ENCODE measurements around the gene TMOD3.

The TMOD3 gene

GRCh38 chr15:51855612-51856011, 26.2 kb downstream of the TMOD3 start:
- H3K27ac ChIP-seq, result no peak overlapping the region
- TF ChIP-seq CTCF (conservative IDR thresholded peaks at IDR 0.05), result no peak

DNA sequence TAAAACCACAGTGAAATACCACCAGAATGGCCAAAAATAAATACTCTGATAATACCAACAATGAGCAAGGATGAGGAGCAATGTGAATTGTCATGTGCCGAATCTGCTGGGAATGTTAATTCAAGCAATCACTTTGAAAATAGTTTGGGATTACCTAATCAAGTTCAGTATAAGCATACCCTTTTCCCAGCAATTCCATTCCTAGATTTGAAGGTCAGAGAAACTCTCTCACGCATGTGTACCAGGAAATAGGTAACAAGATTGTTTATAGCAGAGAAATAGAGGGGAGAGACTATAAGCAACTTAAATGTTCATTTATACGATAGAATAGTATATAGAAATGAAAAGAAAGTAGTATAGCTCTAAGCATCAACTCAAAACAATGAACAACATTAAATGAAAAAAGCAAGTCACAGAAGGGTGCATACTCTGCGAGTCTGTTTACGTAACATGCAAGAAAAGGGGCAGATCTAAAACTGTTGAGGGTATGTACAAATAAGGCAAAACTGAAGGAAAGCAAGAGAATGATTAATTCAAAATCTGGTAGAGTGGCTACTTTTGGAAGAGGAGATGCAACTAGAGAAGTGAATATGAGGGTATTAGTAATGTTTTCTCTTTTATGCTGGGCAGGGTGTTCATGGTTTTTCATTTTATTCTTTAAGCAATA, 27.4 kb downstream of the TMOD3 start:
- TF ChIP-seq CTCF (conservative IDR thresholded peaks at IDR 0.05), result no peak
- no peak overlapping the region for H3K27ac ChIP-seq

DNA sequence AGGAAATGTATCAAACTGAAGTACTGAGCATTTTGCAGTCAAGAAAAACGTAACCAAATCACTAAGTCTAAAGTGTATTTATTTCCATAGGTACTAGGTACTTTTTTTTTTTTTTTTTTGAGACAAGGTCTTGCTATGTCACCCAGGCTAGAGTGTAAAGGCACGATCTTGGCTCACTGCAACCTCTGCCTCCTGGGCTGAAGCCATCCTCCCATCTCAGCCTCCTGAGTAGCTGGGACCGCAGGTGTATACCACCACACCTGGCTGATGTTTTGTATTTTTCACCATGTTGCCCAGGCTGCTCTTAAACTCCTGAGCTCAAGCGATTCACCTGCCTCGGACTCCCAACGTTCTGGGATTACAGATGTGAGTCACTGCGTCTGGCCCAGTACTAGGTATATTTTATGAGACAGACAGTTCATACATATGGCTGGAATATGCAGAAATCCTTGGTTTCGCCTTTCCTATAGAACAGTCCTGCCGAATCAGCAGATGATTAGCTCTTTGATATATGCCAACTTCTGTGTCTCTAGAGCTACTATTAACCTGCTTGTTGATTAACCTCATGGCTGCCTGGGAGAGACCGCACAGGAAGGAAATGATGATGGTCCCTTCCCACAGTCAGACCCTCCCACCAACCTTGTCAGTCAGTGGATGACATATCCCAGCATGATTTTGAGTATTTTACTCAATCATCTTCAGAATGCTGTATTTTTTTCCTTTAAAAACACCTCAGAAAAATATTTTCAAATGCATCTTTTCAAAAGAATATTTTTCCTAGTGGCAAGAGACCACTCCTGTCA, 32.3 kb downstream of the TMOD3 start:
- TF ChIP-seq CTCF (conservative IDR thresholded peaks at IDR 0.05), result no peak
- H3K27ac ChIP-seq, result no peak overlapping the region

DNA sequence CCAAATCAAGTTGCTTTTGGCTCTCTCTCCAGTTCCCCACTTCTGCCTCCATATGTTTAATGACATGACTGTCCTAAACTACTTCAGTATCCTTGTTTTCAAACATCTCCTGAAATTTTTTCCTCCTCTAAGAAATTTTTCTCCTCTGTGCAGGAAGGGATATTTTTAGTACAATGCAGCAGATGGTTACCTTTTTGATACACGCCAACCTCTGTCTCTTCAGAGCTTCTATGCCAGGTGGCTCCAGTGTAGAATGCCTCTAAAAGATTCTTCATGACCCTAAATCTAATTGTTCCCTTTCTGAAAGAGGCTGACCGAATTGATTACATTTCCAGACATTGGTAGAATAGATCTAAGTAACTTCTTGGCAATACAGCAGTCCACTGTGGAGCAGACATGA, 33.7 kb downstream of the TMOD3 start:
- no peak overlapping the region for H3K27ac ChIP-seq
- no peak for TF ChIP-seq CTCF (conservative IDR thresholded peaks at IDR 0.05)

GRCh38 chr15:51864408-51865056, 35.1 kb downstream of the TMOD3 start:
- no peak for TF ChIP-seq CTCF (conservative IDR thresholded peaks at IDR 0.05)
- no peak overlapping the region for H3K27ac ChIP-seq

DNA sequence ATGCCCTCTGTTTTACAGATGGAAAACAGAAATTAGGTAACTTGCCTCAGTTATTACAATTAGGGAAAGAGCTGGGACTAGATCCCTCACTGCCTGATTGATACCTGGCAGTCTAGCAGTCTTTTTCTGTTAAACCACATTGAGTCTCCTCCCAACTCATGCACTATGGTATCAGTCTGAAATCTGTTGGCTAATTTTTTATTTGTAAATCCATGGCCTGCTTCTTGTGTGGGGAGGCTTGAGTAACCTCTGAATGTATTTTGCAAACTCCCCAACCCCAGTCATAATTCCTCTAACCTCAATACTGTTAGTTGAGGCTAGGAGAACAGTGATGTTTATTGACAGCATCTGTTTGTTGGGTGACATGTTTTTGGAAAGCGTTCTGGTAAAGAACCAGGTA, 35.9 kb downstream of the TMOD3 start:
- H3K27ac ChIP-seq, result no peak overlapping the region
- TF ChIP-seq CTCF (conservative IDR thresholded peaks at IDR 0.05), result no peak

- no peak for TF ChIP-seq CTCF (conservative IDR thresholded peaks at IDR 0.05)
- H3K27ac ChIP-seq, result no peak overlapping the region
Observed at GRCh38 chr15:51866161-51866560, 36.7 kb downstream of the TMOD3 start.

Data from VCaP (cell line).